Suprapubic skin (tissue), 2 donors: Measurements from ENCODE around the gene ERGIC3.

Experiments used
- EP300 ChIP-seq: sonication (generic); formaldehyde crosslinking; IDR thresholded peaks from one replicate; pipeline ENCODE4 v1.6.1; 2017; ENCODE audit warnings: antibody characterized with exemption
- POLR2A ChIP-seq, 2 donors: fragments of 450-650 bp; IDR thresholded peaks; one replicate each; pipeline ENCODE4 v1.6.1; 2017; ENCODE audit warnings: antibody characterized with exemption in 2 of 2, mild to moderate bottlenecking in 2 of 2, moderate library complexity in 2 of 2

GRCh38 chr20:35525639-35526038 is 16.2 kb upstream of the ERGIC3 start:
- TF ChIP-seq POLR2A (IDR thresholded peaks at IDR 0.05) = no peak
- TF ChIP-seq EP300 = no peak
